Karpas-422 (cell line): ENCODE measurements around the gene MICAL3. TPM values are rescaled to one million over a fixed set of nuclear protein-coding genes. Genes with fewer than 3 reads are reported as not detected.
A peak's percentile ranks its signal among the peaks of the same experiment; 100 is the strongest.
"Not testable (repeated sequence)": the region's sequence is repeated elsewhere in the genome, so short reads cannot be mapped to it uniquely, and the experiment has no call there.

Source experiments
- DNase-seq: peaks from one replicate; pipeline ENCODE4 v3.0.0-alpha.2; 2015
- H2AFZ ChIP-seq: fragments of 200-600 bp; sonication (generic); 2 replicates; pipeline ENCODE4 v1.6.1; 2014; ENCODE audit warnings: antibody characterized with exemption, low read length, mixed read lengths
- H3K27ac ChIP-seq: fragments of 200-600 bp; sonication (generic); 2 replicates; pipeline ENCODE4 v1.5.1; 2014; ENCODE audit warnings: mild to moderate bottlenecking, low read length, moderate library complexity
- H3K27me3 ChIP-seq: fragments of 200-600 bp; sonication (generic); 2 replicates; pipeline ENCODE4 v1.6.1; 2014; ENCODE audit warnings: low read length, mixed read lengths
- H3K36me3 ChIP-seq: fragments of 200-600 bp; sonication (generic); 2 replicates; pipeline ENCODE4 v1.6.1; 2014; ENCODE audit warnings: low read length, mixed read lengths; ENCODE audit not compliant: insufficient read depth
- H3K4me1 ChIP-seq: fragments of 200-600 bp; sonication (generic); 2 replicates; pipeline ENCODE4 v1.6.1; 2014; ENCODE audit warnings: mild to moderate bottlenecking, low read length, mixed read lengths
- H3K4me2 ChIP-seq: fragments of 200-600 bp; sonication (generic); 2 replicates; pipeline ENCODE4 v1.6.1; 2014; ENCODE audit warnings: low read length, low read depth, mild to moderate bottlenecking; ENCODE audit not compliant: poor library complexity, severe bottlenecking
- H3K4me3 ChIP-seq: fragments of 200-600 bp; sonication (generic); 2 replicates; pipeline ENCODE4 v1.5.1; 2014; ENCODE audit warnings: mild to moderate bottlenecking, antibody characterized with exemption, low read length, mixed read lengths
- H3K79me2 ChIP-seq: fragments of 200-600 bp; sonication (generic); 2 replicates; pipeline ENCODE4 v1.6.1; 2014; ENCODE audit warnings: mild to moderate bottlenecking, low read length, mixed read lengths
- H3K9ac ChIP-seq: fragments of 200-600 bp; sonication (generic); 2 replicates; pipeline ENCODE4 v1.6.0; 2014; ENCODE audit warnings: low read length
- H3K9me2 ChIP-seq: fragments of 200-600 bp; sonication (generic), shearing (Covaris generic); replicated peaks from 2 replicates; pipeline ENCODE4 v1.6.0; 2014; ENCODE audit warnings: mild to moderate bottlenecking, low read length, moderate library complexity; ENCODE audit not compliant: insufficient read depth
- H3K9me3 ChIP-seq: fragments of 300-700, 200-600 bp; sonication (generic); 2 replicates; pipeline ENCODE4 v1.6.1; 2014; ENCODE audit warnings: low read length, mixed read lengths
- H4K20me1 ChIP-seq: fragments of 200-600 bp; sonication (generic); 2 replicates; pipeline ENCODE4 v1.6.1; 2014; ENCODE audit warnings: mild to moderate bottlenecking, antibody characterized with exemption, low read length, low read depth; ENCODE audit not compliant: insufficient read depth
- total RNA-seq: library from RNA; depleted of rRNA; stranded (reverse); fragments of >200 nt; shearing (Covaris generic); gene quantifications from 2 replicates; pipeline ENCODE4 v1.2.3, GENCODE V29; 2014; ENCODE audit warnings: low replicate concordance; rRNA removed

MICAL3 gene, protein sequence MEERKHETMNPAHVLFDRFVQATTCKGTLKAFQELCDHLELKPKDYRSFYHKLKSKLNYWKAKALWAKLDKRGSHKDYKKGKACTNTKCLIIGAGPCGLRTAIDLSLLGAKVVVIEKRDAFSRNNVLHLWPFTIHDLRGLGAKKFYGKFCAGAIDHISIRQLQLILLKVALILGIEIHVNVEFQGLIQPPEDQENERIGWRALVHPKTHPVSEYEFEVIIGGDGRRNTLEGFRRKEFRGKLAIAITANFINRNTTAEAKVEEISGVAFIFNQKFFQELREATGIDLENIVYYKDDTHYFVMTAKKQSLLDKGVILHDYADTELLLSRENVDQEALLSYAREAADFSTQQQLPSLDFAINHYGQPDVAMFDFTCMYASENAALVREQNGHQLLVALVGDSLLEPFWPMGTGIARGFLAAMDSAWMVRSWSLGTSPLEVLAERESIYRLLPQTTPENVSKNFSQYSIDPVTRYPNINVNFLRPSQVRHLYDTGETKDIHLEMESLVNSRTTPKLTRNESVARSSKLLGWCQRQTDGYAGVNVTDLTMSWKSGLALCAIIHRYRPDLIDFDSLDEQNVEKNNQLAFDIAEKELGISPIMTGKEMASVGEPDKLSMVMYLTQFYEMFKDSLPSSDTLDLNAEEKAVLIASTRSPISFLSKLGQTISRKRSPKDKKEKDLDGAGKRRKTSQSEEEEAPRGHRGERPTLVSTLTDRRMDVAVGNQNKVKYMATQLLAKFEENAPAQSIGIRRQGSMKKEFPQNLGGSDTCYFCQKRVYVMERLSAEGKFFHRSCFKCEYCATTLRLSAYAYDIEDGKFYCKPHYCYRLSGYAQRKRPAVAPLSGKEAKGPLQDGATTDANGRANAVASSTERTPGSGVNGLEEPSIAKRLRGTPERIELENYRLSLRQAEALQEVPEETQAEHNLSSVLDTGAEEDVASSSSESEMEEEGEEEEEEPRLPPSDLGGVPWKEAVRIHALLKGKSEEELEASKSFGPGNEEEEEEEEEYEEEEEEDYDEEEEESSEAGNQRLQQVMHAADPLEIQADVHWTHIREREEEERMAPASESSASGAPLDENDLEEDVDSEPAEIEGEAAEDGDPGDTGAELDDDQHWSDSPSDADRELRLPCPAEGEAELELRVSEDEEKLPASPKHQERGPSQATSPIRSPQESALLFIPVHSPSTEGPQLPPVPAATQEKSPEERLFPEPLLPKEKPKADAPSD (N-terminal part only)
- total RNA-seq = 54.9 and 64.1 TPM in 2 replicates

DNA sequence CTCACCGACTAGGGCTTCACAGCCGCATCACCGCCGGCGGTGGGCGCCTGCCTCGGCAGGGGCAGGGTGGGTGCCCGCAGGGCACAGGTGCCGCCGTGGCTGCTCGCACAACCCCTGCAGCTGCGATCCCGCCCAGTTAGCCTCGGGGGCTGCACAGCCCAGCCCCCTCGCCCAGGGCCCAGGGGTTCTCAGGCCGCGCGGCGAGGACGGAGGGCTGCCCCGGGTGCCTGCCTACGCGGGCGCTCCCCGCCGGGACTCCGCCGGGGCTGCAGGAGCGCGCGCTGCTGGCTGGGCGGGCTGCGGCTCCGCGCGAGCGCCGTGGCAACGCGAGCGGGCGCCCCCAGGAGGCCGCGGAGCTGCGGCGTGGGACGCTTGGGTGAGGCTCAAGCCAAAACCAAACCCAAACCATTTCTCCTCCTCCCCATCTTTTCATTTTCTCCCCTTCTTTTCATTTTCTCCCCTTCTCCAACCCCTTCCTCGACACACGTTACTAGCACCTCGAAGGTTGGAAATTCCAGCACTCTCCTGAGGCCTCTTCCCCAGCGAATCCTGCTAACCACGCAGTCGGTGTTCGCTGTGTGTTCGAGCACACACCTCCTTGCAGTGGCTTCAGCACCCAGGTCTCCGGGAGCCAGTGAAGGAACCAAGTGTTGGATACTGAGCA is at the start of gene MICAL3:
TSS of gene MICAL3 (minus strand) at position 286 of the 664 bp plus-strand sequence. CDS start 117,749 bp downstream, outside the sequence.
- Histone ChIP-seq H3K79me2 (no peaks in the 10 kb centered on the region), H3K4me1 (peaks cover 30% of the 10 kb centered on the region), H3K27me3 (no peaks in the 10 kb centered on the region), H3K36me3 (no peaks in the 10 kb centered on the region), H3K4me3 (peak within 1 kb of the TSS; percentile 88), H3K9me3 (no peaks in the 10 kb centered on the region), H4K20me1 (no peaks in the 10 kb centered on the region), H3K9me2 (no peaks in the 10 kb centered on the region), H2AFZ (peak within 1 kb of the TSS; percentile 92), H3K27ac (no peak within 1 kb of the TSS), H3K4me2 (peak within 1 kb of the TSS; percentile 98), H3K9ac (peak within 1 kb of the TSS; percentile 78)
- peak; percentile 92 for DNase-seq

DNA sequence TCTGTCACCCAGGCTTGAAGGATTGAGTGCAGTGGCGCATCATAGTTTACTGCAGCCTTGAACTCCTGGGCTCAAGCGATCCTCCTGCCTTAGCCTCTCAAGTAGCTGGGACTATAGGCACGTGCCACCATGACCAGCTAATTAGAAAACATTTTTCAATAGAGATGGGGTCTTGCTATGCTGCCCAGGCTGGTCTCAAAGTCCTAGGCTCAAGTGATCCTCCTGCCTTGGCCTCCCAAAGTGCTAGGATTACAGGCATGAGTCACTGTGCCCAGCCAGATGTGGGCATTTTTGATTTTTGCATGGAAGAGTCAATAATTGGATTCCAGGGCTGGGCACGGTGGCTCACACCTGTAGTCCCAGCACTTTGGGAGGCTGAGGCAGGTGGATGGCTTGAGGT is 49.6 kb upstream of the MICAL3 start:
- DNase-seq, H3K4me2 ChIP-seq, H3K9me2 ChIP-seq, H3K9me3 ChIP-seq, H2AFZ ChIP-seq, H3K4me3 ChIP-seq, H3K27me3 ChIP-seq, H3K36me3 ChIP-seq, H3K9ac ChIP-seq, H4K20me1 ChIP-seq: not testable (repeated sequence)
- Histone ChIP-seq H3K27ac (peak overlapping the region; percentile 21; the same call in 1 of the 2 replicates), H3K4me1 (peaks cover 65% of the 10 kb centered on the region), H3K79me2 (peaks cover 19% of the 10 kb centered on the region)

- Histone ChIP-seq H3K9ac (no peak overlapping the region), H3K4me3 (no peak overlapping the region), H3K4me1 (peaks cover 65% of the 10 kb centered on the region), H3K4me2 (no peak overlapping the region), H2AFZ (no peak overlapping the region), H3K9me2 (no peaks in the 10 kb centered on the region), H3K79me2 (peaks cover 14% of the 10 kb centered on the region), H3K27me3 (no peaks in the 10 kb centered on the region), H3K36me3 (no peaks in the 10 kb centered on the region), H4K20me1 (no peaks in the 10 kb centered on the region), H3K9me3 (no peaks in the 10 kb centered on the region), H3K27ac (peak overlapping the region; percentile 21; the same call in 1 of the 2 replicates)
- DNase-seq = peak; percentile 39
Measured at GRCh38 chr22:18073467-18073866, 49.1 kb upstream of the MICAL3 start.

DNA sequence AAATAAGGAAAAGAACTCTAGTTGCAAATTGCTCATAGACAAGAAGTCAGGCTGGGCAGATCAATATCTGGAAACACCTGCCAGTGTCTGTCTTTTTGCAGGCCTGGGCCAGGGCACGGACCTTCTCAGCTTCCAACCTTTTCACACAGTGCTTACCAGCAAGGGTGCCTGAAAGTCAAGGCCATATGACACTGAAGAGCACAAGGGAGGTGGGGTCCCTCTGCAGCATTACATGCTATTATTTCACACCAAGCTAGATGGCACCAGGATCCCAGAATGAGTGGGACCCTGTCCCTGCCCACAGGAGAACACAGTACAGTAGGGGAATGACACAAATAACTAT is 47.6 kb upstream of the MICAL3 start:
- Histone ChIP-seq H4K20me1 (no peaks in the 10 kb centered on the region), H3K4me1 (peaks cover 80% of the 10 kb centered on the region), H3K4me2 (peak overlapping the region; percentile 18), H3K27ac (peak overlapping the region; percentile 98), H2AFZ (no peak overlapping the region), H3K79me2 (peaks cover 4% of the 10 kb centered on the region), H3K36me3 (no peaks in the 10 kb centered on the region), H3K9me3 (no peaks in the 10 kb centered on the region), H3K9ac (peak overlapping the region; percentile 22), H3K27me3 (no peaks in the 10 kb centered on the region), H3K4me3 (no peak overlapping the region), H3K9me2 (no peaks in the 10 kb centered on the region)
- DNase-seq = no peak

DNA sequence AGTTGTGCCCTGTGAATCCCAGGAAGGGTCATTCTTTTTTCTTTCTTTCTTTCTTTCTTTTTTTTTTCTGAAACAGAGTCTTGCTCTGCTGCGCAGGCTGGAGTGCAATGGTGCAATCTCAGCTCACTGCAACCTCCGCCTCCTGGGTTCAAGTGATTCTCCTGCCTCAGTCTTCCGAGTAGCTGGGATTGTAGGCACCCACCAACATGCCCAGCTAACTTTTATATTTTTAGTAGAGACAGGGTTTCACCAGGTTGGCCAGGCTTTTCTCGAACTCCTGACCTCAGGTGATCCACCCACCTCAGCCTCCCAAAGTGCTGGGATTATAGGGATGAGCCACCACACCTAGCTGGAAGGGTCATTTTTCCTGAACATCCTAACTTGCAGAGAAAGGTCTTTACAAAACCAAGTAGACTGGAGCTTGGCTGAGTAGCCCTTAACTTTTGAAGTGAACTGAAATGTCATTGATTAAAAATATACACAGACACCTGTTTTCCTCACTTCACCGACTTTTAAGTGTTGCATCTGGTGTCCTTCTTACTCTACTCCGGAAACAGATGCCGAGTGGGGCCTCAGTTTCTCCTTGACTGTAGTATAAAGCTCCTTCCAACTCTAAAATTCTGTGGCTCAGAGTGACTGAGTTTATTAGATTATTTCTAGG is 47.1 kb upstream of the MICAL3 start:
- Histone ChIP-seq H3K9ac (peak overlapping the region; percentile 22), H3K4me1 (peaks cover 80% of the 10 kb centered on the region), H3K4me2 (peak overlapping the region; percentile 18), H3K27ac (peak overlapping the region; percentile 98)
- not testable (repeated sequence) for H3K36me3 ChIP-seq, H3K27me3 ChIP-seq, H3K4me3 ChIP-seq, H4K20me1 ChIP-seq, H3K9me3 ChIP-seq, DNase-seq, H3K9me2 ChIP-seq, H3K79me2 ChIP-seq, H2AFZ ChIP-seq

- no peak overlapping the region for H3K4me3 ChIP-seq
- no peaks in the 10 kb centered on the region for H3K36me3 ChIP-seq
- H3K79me2 ChIP-seq = no peaks in the 10 kb centered on the region
- H2AFZ ChIP-seq = no peak overlapping the region
- H3K4me2 ChIP-seq = peak overlapping the region; percentile 18
- H3K4me1 ChIP-seq = peaks cover 80% of the 10 kb centered on the region
- no peaks in the 10 kb centered on the region for H4K20me1 ChIP-seq
- H3K27ac ChIP-seq = peak overlapping the region; percentile 98
- H3K9me3 ChIP-seq = no peaks in the 10 kb centered on the region
- DNase-seq = peak; percentile 52
- H3K9me2 ChIP-seq = no peaks in the 10 kb centered on the region
- no peaks in the 10 kb centered on the region for H3K27me3 ChIP-seq
- H3K9ac ChIP-seq = no peak overlapping the region
Measured at GRCh38 chr22:18070556-18071306, 46.4 kb upstream of the MICAL3 start.

DNA sequence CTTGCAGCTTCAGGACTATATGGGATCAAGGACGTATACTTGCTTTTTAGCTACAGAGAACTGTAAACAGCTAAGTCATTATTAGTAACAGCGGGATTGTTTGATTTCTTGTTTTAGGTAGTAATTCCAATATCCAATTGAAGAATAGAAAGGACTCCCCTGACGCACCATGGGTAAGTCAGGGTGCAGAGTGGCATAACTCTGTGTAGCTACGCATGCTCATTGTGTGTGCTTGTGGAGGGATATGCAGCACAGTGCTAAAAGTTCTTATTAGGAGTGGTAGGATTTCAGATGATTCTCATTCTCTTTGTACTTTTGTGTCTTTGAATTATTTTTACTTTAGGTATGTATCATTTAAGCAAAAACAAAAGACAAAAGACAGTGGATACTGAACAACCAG is 45.7 kb upstream of the MICAL3 start:
- Histone ChIP-seq H3K4me1 (peaks cover 80% of the 10 kb centered on the region), H2AFZ (no peak overlapping the region), H3K9me2 (no peaks in the 10 kb centered on the region), H3K27ac (peak overlapping the region; percentile 98), H3K4me2 (no peak overlapping the region), H3K4me3 (no peak overlapping the region), H3K36me3 (no peaks in the 10 kb centered on the region), H4K20me1 (no peaks in the 10 kb centered on the region), H3K9me3 (no peaks in the 10 kb centered on the region), H3K79me2 (no peaks in the 10 kb centered on the region), H3K27me3 (no peaks in the 10 kb centered on the region), H3K9ac (no peak overlapping the region)
- DNase-seq = no peak
